IPS DF 6.9 (cell line): ENCODE data around the gene TCF3.

Source experiments
- DNase-seq: peaks from one replicate; pipeline ENCODE4 v3.0.0-alpha.2; 2013; ENCODE audit warnings: low read depth, low spot score
- H3K27ac ChIP-seq: one replicate; pipeline ENCODE4 v1.5.1; 2013; ENCODE audit warnings: low read length, control low read depth
- H3K27me3 ChIP-seq: 2 replicates; pipeline ENCODE4 v1.6.1; 2013; ENCODE audit warnings: mild to moderate bottlenecking, low read length; ENCODE audit not compliant: control insufficient read depth, insufficient read depth
- H3K36me3 ChIP-seq: 2 replicates; pipeline ENCODE4 v1.6.1; 2013; ENCODE audit warnings: low read length; ENCODE audit not compliant: control insufficient read depth, insufficient read depth
- H3K4me1 ChIP-seq: 2 replicates; pipeline ENCODE4 v1.6.1; 2013; ENCODE audit warnings: low read length; ENCODE audit not compliant: control insufficient read depth, insufficient read depth
- H3K4me3 ChIP-seq: 2 replicates; pipeline ENCODE4 v1.5.1; 2013; ENCODE audit warnings: mild to moderate bottlenecking, low read length
- H3K9me3 ChIP-seq: 2 replicates; pipeline ENCODE4 v1.6.1; 2013; ENCODE audit warnings: low read length, inconsistent platforms; ENCODE audit not compliant: control insufficient read depth, insufficient read depth
- WGBS: extraction: QIAGEN DNeasy Blood & Tissue Kit; methylation state at CpG from one replicate; pipeline ENCODE4 v1.1.7; 2013; ENCODE audit warnings: mixed read lengths, missing lambda C conversion rate; ENCODE audit not compliant: insufficient read length, insufficient coverage; 5-methylcytosine and 5-hydroxymethylcytosine counted together

Gene TCF3

DNA sequence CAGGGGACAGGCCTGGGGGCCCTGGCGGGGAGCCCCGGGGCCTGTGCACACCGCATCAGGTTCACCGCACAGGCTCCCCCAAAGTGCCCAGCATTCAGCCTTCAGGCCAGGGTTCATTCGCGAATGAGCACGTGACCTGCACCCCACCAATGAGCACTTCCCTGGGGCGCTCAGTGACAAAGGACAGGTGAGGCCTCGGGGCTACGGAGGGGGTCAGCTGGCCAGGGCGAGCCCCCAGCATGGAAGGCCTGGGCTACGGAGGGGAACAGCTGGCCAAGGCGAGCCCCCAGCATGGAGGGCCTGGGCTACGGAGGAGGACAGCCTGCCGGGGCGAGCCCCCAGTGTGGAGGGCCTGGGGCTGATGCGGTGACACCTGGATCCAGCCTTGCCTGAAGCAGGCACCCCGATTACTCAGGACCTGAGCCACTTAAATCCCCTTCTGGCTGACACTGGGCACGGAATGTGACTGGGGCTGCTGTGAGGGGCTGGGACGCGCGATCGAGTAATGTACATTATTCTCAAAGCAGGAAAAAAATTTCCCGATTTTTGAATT lies 23.1 kb downstream of the TCF3 start:
- peaks cover 23% of the 10 kb centered on the region for H3K36me3 ChIP-seq
- H3K4me3 ChIP-seq: no peak overlapping the region
- no peaks in the 10 kb centered on the region for H3K9me3 ChIP-seq
- no CpG with 5 or more reads among the region's 24 CpGs for WGBS
- no peak for DNase-seq
- H3K27me3 ChIP-seq: no peaks in the 10 kb centered on the region
- H3K27ac ChIP-seq: no peak overlapping the region
- no peaks in the 10 kb centered on the region; the same call in 1 of the 2 replicates for H3K4me1 ChIP-seq

DNA sequence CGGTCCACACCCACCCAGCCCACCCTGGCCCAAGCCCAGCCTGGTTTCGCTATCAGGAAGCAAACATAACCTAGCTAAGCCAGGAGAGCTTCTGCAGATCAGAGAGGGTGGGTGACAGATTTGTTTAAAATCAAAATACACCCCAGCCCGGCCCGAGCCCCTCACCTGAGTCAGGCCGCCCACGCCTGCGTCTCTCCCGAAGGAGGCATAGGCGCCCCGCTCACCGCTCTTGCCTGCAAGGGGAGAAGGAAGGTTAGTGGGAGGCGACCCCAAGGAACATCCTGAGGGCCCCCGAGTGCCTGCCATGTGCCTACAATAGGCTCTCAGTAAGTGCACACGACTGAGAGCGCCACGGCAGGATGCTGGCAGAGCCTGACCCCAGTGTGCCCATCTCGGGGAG lies 25.2 kb downstream of the TCF3 start:
- no peak for DNase-seq
- H3K27me3 ChIP-seq: no peaks in the 10 kb centered on the region
- H3K27ac ChIP-seq: no peak overlapping the region
- H3K9me3 ChIP-seq: no peaks in the 10 kb centered on the region
- no CpG with 5 or more reads among the region's 17 CpGs for WGBS
- H3K4me1 ChIP-seq: no peaks in the 10 kb centered on the region; the same call in 1 of the 2 replicates
- H3K4me3 ChIP-seq: no peak overlapping the region
- peaks cover 32% of the 10 kb centered on the region for H3K36me3 ChIP-seq

DNA sequence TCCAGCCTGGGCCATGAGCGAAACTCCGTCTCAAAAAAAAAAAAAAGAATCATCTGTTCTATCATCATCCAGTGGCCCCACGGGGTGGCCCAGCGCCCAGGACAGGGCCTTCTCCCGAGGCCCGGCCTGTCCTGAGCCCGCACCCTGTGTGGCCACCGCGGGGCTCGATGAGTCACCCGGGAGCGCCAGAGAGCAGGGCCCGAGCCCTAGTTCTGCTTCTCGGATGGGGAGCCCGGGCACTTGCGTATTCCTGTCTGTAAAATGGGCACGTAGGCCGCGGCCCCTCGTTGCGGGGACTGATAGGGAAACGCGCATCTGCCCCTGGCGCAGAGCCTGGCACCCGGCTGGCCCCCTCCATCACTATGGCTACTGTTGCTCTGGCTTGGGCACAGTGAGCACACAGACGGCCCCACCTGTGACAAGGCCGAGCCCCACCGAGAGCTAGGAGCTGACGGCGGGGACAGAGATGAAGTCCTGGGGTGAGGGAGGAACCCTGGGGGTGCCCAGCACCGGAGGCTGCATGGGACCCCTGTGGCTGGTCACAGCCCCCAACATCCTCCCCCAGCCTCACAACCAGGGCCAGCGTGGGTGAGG lies 25.9 kb downstream of the TCF3 start:
- DNase-seq: no peak
- no CpG with 5 or more reads among the region's 32 CpGs for WGBS
- H3K4me3 ChIP-seq: no peak overlapping the region
- no peak overlapping the region for H3K27ac ChIP-seq
- H3K4me1 ChIP-seq: no peaks in the 10 kb centered on the region; the same call in 1 of the 2 replicates
- H3K9me3 ChIP-seq: no peaks in the 10 kb centered on the region
- no peaks in the 10 kb centered on the region for H3K27me3 ChIP-seq
- peaks cover 34% of the 10 kb centered on the region for H3K36me3 ChIP-seq

DNA sequence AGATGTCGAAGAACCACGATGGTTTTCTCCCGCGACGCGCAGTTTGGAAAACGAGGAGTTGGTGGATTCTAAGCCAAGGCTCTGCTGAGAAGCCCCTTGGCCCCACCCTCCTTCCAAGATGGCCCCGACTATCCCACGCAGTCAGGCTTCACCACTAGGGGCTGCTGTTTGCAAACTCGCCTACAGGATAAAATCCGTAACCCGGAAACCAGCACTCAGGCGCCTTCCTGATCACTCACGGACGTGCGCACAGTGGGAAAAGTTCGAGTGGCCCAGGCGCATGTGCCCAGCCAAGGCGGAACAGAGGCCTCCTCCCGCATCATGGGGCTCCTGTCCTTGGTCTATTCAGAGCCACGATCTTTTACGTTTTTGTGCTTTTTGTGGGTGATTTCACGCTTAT lies 28.0 kb downstream of the TCF3 start:
- Histone ChIP-seq H3K27ac (no peak overlapping the region), H3K4me1 (no peaks in the 10 kb centered on the region; the same call in 1 of the 2 replicates), H3K36me3 (peaks cover 48% of the 10 kb centered on the region), H3K4me3 (no peak overlapping the region), H3K9me3 (no peaks in the 10 kb centered on the region), H3K27me3 (no peaks in the 10 kb centered on the region)
- DNase-seq: peak; percentile 74
- WGBS: no CpG with 5 or more reads among the region's 23 CpGs

DNA sequence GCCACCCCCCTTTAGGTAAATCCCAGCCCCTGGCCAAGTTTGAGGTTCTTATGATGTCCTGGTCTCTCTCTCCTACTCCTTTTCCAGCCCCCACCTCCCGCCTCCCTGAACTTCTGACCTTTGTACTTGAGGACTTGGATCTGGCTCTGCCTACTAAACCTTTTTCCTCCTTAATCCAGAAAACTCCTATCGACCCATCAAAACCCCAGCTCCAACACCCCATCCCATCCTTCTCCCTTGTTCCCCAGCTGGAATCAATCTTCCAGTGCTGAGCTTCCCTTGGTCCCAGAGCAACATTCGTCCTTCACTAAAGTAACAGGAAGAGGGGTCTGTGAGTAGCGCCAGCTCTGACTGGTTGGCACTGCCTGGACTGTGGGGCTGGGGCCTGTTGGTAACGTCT lies 29.9 kb downstream of the TCF3 start:
- Histone ChIP-seq H3K27ac (no peak overlapping the region), H3K36me3 (peaks cover 60% of the 10 kb centered on the region), H3K4me1 (no peaks in the 10 kb centered on the region; the same call in 1 of the 2 replicates), H3K9me3 (no peaks in the 10 kb centered on the region), H3K27me3 (no peaks in the 10 kb centered on the region), H3K4me3 (no peak overlapping the region)
- no peak for DNase-seq
- WGBS: 100% methylated on average over 1 of the region's 5 CpGs

DNA sequence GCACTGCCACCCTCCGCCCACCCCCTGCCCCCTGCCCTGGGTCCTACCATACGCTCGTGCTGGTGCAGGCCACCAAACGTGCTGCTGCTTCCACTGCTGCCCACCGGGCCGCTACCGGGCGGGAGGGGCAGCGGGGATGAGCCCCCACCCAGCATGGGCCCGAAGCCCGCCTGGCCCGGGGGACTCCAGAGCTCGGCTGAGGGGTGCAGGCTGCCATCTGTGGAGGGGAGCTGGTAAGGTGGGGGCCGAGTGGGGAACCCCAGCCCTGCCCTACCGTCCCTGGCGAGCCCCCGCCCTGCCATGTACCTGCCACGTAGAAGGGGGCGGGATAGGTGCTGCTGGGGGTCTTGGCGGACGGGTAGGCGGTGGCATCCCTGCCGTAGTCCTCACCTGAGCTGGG lies 30.4 kb downstream of the TCF3 start:
- Histone ChIP-seq H3K36me3 (peaks cover 62% of the 10 kb centered on the region), H3K27ac (no peak overlapping the region), H3K9me3 (no peaks in the 10 kb centered on the region), H3K4me3 (no peak overlapping the region), H3K4me1 (no peaks in the 10 kb centered on the region; the same call in 1 of the 2 replicates), H3K27me3 (no peaks in the 10 kb centered on the region)
- no peak for DNase-seq
- WGBS: no CpG with 5 or more reads among the region's 23 CpGs

- Histone ChIP-seq H3K27me3 (no peaks in the 10 kb centered on the region), H3K36me3 (peaks cover 64% of the 10 kb centered on the region), H3K4me1 (no peaks in the 10 kb centered on the region; the same call in 1 of the 2 replicates), H3K4me3 (no peak overlapping the region), H3K27ac (no peak overlapping the region), H3K9me3 (no peaks in the 10 kb centered on the region)
- no peak for DNase-seq
- WGBS: no CpG with 5 or more reads among the region's 23 CpGs
Measured at GRCh38 chr19:1621574-1621973, 30.8 kb downstream of the TCF3 start.

GRCh38 chr19:1621021-1621420 lies 31.4 kb downstream of the TCF3 start:
- Histone ChIP-seq H3K27me3 (no peaks in the 10 kb centered on the region), H3K4me1 (no peaks in the 10 kb centered on the region; the same call in 1 of the 2 replicates), H3K9me3 (no peaks in the 10 kb centered on the region), H3K27ac (no peak overlapping the region), H3K36me3 (peaks cover 66% of the 10 kb centered on the region), H3K4me3 (no peak overlapping the region)
- WGBS: no CpG with 5 or more reads among the region's 19 CpGs
- DNase-seq: no peak

DNA sequence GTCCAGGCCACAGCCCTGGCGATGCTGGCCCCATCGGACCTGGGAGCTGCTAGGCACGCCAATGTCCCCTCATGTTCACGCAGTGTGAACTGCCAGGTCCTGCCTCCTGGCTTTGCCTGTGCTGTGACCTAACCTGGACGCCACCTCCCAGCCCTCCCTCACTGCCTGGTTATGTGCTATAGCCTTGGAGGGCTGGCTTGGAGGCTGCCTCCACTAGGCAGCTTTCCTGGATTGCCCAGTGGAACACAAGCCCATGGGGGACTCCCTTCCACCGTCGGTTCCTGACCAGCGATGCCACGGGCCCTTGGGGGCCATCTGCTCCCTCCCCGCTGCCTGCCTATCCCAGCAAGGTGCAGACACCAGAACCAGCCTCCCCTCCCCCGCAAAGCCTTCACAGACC lies 31.9 kb downstream of the TCF3 start:
- WGBS: no CpG with 5 or more reads among the region's 11 CpGs

DNA sequence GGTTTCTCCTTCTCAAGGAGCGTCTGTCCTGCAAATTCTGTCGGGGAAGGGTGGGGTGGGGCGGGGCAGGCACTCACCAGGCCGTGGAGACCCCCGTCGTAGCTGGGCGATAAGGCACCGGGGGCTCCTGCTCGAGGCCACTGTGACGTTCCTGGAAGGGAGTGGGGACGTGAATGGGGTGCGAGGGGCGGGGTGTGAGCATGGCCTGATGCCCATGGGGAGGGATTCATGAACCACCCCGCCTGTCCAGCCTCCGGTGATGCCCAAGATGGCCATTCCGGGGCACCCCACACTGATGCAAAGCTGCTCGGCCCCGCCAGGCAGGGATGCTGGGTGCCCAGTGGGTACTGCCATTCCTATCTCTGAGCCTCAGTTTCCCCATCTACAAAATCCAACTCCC lies 32.7 kb downstream of the TCF3 start:
- Histone ChIP-seq H3K4me3 (no peak overlapping the region), H3K27me3 (no peaks in the 10 kb centered on the region), H3K9me3 (no peaks in the 10 kb centered on the region), H3K4me1 (no peaks in the 10 kb centered on the region; the same call in 1 of the 2 replicates), H3K27ac (no peak overlapping the region), H3K36me3 (peaks cover 71% of the 10 kb centered on the region)
- no peak for DNase-seq
- no CpG with 5 or more reads among the region's 18 CpGs for WGBS

More for the DNA sequence above, 31.9 kb downstream of the TCF3 start:
- H3K36me3 ChIP-seq: peaks cover 68% of the 10 kb centered on the region
- no peaks in the 10 kb centered on the region for H3K9me3 ChIP-seq
- no peaks in the 10 kb centered on the region for H3K27me3 ChIP-seq
- no peak overlapping the region for H3K27ac ChIP-seq
- H3K4me3 ChIP-seq: no peak overlapping the region
- no peak for DNase-seq
- no peaks in the 10 kb centered on the region; the same call in 1 of the 2 replicates for H3K4me1 ChIP-seq

DNA sequence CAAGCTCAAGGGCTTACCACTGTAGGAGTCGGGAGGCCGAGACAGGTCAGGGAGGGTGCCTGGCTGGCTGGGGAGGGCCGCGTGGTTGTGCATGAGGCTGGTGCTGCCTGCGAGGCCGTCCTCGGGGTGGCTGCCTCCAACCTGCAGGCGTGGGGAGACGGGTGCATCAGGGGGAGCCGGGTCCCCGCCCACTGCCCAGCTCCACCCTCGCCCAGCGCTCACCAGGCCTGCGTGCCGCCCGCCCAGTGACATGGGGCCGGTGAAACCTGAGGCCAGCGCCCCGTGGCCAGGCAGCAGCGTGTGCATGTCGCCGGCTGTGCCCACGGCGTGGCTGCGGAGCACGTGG lies 33.3 kb downstream of the TCF3 start:
- WGBS: no CpG with 5 or more reads among the region's 26 CpGs
- Histone ChIP-seq H3K9me3 (no peaks in the 10 kb centered on the region), H3K4me1 (no peaks in the 10 kb centered on the region; the same call in 1 of the 2 replicates), H3K27me3 (no peaks in the 10 kb centered on the region), H3K36me3 (peaks cover 76% of the 10 kb centered on the region), H3K27ac (no peak overlapping the region), H3K4me3 (no peak overlapping the region)
- DNase-seq: no peak
